ENCODE data around the gene SPINT2. TPM values are rescaled to one million over a fixed set of nuclear protein-coding genes. Genes with fewer than 3 reads are reported as not detected.

Gene SPINT2
- total and polyA plus RNA-seq, 4 experiments from 2014 or later, result 35.7 to 94.5 (median 56.3) TPM

DNA sequence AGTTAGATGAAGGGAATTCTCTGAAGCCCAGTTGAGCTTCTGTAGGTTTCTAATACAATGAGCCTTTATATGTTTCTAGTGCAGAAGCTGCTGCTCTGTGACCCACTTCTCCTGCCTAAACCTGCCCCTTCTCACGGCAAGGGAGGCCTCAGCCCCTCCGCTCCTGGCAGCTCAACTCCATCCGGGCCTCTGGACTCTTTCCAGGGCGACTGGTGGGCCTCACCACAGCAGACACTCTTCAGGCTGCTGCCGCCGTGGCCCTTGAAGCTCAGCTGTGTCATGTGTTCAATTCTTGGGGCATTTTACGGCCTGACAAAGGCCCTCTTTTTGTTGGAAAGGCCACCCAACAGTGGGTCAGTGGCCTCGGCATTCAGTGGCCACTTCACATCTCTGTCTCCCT lies 29.7 kb downstream of the SPINT2 start:
- no peaks in the 10 kb centered on the region for H3K27me3 Mint-ChIP-seq
- Histone ChIP-seq H3K27me3 (ENCODE audit: insufficient read depth, low read length) (no peaks in the 10 kb centered on the region), H3K4me1 (ENCODE audit: insufficient read depth, low read length) (no peaks in the 10 kb centered on the region), H3K27ac (ENCODE audit: low read depth, low read length) (no peak overlapping the region), H3K4me3 (ENCODE audit: low read length in 2 of 2) (no peak overlapping the region), H3K9me3 (ENCODE audit: control insufficient read depth in 1 of 2, low read length in 2 of 2) (no peaks in the 10 kb centered on the region), H3K36me3 (ENCODE audit: insufficient read depth, low read length) (peaks cover 5% of the 10 kb centered on the region)
- H3K4me3 Mint-ChIP-seq, result no peak overlapping the region
- H3K9me3 Mint-ChIP-seq, result no peaks in the 10 kb centered on the region
- H3K27ac Mint-ChIP-seq, result peak overlapping the region in 1 of 7 donors; percentile 10
- intact Hi-C loops (cut with micrococcal nuclease), result no loop called here
- DNase-seq, result no peak
- ChIA-PET POLR2A (ENCODE audit: partially characterized antibody) (no interaction called here), CTCF (ENCODE audit: partially characterized antibody) (no interaction called here)
- no peaks in the 10 kb centered on the region for H3K4me1 Mint-ChIP-seq
- H3K36me3 Mint-ChIP-seq, result peaks cover 11 to 27% of the 10 kb centered on the region in 2 donors

DNA sequence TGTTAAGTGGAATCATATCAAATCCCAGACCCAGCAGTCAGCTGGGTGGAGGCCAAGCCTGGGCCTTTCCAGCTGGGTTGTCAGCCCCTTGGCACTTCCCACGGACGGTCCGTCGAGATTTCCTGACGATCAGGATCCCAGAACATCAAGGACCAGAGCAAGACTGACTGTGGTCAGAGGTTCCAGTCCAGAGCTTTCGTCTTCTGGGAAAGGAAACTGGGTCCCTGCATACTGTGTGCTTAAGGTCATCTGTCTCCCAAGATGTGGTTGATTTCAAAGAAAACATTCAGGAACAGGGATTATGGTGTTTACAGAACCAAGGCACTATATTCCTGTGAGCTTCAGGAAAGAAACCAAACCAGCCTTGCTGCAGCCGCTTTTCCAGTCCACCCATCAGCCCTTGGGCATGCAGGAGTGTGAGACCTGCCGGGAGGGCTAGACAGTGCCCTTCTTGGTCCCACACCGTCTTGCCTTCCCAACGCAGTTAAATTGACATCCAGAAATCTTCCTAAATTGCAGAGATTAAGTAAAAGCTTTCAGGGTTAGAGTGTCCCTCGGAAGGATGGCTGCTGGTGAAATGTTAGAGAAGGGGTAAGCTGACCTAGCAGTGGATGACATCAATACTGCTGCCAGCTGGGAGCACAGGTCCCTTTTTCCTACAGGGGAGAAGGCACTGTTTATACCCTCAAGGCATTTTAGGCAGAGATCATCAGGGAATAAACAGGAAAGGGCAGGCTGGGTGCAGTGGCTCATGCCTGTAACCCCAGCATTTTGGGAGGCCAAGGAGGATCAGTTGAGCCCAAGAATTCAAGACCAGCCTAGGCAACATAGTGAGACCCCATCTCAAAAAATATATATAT lies 34.7 kb downstream of the SPINT2 start:
- H3K4me3 Mint-ChIP-seq, result no peak overlapping the region
- CTCF ChIA-PET (ENCODE audit: partially characterized antibody), result interaction anchor here (0.6 kb wide), 1 partner anchor 53 kb away, joined by 3 read pairs; no protein-coding TSS in a partner anchor

DNA sequence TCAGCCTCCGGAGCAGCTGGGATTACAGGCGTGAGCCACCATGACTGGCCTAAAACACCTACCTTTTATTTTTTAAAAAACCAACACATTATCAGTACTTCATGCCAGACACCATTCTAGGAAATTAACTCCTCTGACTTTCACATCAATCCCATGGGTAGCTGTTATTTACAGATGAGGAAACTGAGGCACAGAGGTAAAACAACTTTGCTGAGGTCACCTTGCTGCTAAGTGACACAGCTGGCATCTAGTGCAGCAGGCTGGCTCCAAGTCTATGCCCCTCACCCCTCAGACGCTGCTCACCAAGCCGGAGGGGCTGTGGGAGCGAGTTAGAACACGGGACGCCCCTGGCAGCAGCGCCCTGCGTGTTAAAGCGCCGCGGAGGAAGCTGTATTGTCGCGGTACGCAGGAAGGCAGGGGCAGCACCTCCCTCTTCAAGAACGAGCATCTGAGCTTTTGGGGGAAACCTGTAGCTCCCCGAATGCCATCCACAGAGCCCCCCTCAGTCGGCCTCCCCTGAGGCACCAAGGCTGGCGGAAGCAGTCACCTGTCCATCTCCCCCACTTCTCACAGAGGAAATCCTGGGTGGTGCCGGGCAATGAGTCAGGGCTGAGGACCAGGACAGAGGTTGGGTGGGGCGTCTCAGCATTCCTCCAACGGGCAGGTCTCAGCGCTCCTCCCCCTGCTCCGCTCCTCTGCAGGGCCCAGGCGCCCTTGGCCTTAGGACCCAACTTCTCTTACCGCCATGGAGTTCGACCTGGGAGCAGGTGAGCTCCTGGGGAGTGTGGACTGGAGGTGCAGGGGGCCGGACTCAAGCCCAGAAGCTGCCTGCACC lies 39.4 kb downstream of the SPINT2 start, which contains the start of gene C19orf33:
C19orf33 (plus strand) TSS at position 735 of the 835 bp plus-strand sequence; CDS start at position 746, 11 bp downstream.
- no peaks in the 10 kb centered on the region for H3K27me3 Mint-ChIP-seq
- Histone ChIP-seq H3K36me3 (ENCODE audit: insufficient read depth, low read length) (peaks cover 11% of the 10 kb centered on the region), H3K27me3 (ENCODE audit: insufficient read depth, low read length) (no peaks in the 10 kb centered on the region), H3K27ac (ENCODE audit: low read depth, low read length) (no peak within 1 kb of the TSS), H3K4me1 (ENCODE audit: insufficient read depth, low read length) (no peaks in the 10 kb centered on the region), H3K9me3 (ENCODE audit: control insufficient read depth in 1 of 2, low read length in 2 of 2) (no peaks in the 10 kb centered on the region), H3K4me3 (ENCODE audit: low read length in 2 of 2) (no peak within 1 kb of the TSS)
- no peak within 1 kb of the TSS for H3K4me3 Mint-ChIP-seq
- intact Hi-C loops (cut with micrococcal nuclease), result no loop called here
- no peak for DNase-seq
- H3K4me1 Mint-ChIP-seq, result no peaks in the 10 kb centered on the region
- CTCF ChIA-PET (ENCODE audit: partially characterized antibody), result interaction anchor here (0.6 to 0.7 kb wide), 2 partner anchors 19 to 399 kb away, joined by 3 to 6 read pairs; no protein-coding TSS in a partner anchor
- H3K27ac Mint-ChIP-seq, result no peak within 1 kb of the TSS
- POLR2A ChIA-PET (ENCODE audit: partially characterized antibody), result no interaction called here
- H3K36me3 Mint-ChIP-seq, result peaks cover 0 to 19% of the 10 kb centered on the region in 2 donors
- H3K9me3 Mint-ChIP-seq, result peaks cover 0 to 1% (median 0%) of the 10 kb centered on the region in 8 donors

More for the DNA sequence above, 34.7 kb downstream of the SPINT2 start:
- H3K9me3 ChIP-seq (ENCODE audit: control insufficient read depth in 1 of 2, low read length in 2 of 2), result no peaks in the 10 kb centered on the region
- H3K27me3 ChIP-seq (ENCODE audit: insufficient read depth, low read length), result no peaks in the 10 kb centered on the region
- no peak overlapping the region for H3K27ac ChIP-seq (ENCODE audit: low read depth, low read length)
- DNase-seq, result no peak
- Mint-ChIP-seq H3K36me3 (peaks cover 0 to 3% of the 10 kb centered on the region in 2 donors), H3K4me1 (no peaks in the 10 kb centered on the region), H3K27ac (peak overlapping the region in 1 of 7 donors; percentile 31), H3K9me3 (peaks cover 0 to 1% (median 0%) of the 10 kb centered on the region in 8 donors), H3K27me3 (no peaks in the 10 kb centered on the region)
- H3K36me3 ChIP-seq (ENCODE audit: insufficient read depth, low read length), result no peaks in the 10 kb centered on the region
- H3K4me1 ChIP-seq (ENCODE audit: insufficient read depth, low read length), result no peaks in the 10 kb centered on the region
- intact Hi-C loops (cut with micrococcal nuclease), result no loop called here
- H3K4me3 ChIP-seq (ENCODE audit: low read length in 2 of 2), result no peak overlapping the region
- POLR2A ChIA-PET (ENCODE audit: partially characterized antibody), result no interaction called here

DNA sequence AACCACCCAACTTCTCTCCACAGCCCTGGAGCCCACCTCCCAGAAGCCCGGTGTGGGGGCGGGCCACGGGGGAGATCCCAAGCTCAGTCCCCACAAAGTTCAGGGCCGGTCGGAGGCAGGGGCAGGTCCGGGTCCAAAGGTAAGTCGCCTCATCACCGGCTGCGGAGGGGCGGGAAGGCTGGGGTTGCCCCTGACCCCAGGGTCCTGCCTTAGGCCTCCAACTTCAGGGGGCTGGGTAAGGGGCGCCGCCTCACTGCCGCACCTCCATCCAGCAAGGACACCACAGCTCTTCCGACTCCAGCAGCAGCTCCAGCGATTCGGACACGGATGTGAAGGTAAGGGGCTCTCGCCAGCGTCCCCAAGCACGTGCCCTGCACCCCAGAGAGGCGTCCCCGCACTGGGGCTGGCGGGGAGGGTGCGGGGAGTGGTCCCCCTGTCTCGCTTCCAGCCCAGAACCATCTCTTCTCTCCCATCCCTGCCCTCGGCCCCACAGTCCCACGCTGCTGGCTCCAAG lies 40.0 kb downstream of the SPINT2 start:
- H3K4me3 Mint-ChIP-seq, result no peak overlapping the region
- peaks cover 0 to 1% (median 0%) of the 10 kb centered on the region in 8 donors for H3K9me3 Mint-ChIP-seq
- peaks cover 11% of the 10 kb centered on the region for H3K36me3 ChIP-seq (ENCODE audit: insufficient read depth, low read length)
- no peak for DNase-seq
- no peaks in the 10 kb centered on the region for H3K4me1 Mint-ChIP-seq
- ChIA-PET POLR2A (ENCODE audit: partially characterized antibody) (no interaction called here), CTCF (ENCODE audit: partially characterized antibody) (interaction anchor here (0.6 kb wide), 1 partner anchor 400 kb away, joined by 3 read pairs; no protein-coding TSS in a partner anchor)
- no peak overlapping the region for H3K27ac Mint-ChIP-seq
- H3K27ac ChIP-seq (ENCODE audit: low read depth, low read length), result no peak overlapping the region
- no peaks in the 10 kb centered on the region for H3K9me3 ChIP-seq (ENCODE audit: control insufficient read depth in 1 of 2, low read length in 2 of 2)
- intact Hi-C loops (cut with micrococcal nuclease), result no loop called here
- H3K27me3 ChIP-seq (ENCODE audit: insufficient read depth, low read length), result no peaks in the 10 kb centered on the region
- H3K27me3 Mint-ChIP-seq, result no peaks in the 10 kb centered on the region
- peaks cover 0 to 20% of the 10 kb centered on the region in 2 donors for H3K36me3 Mint-ChIP-seq
- no peaks in the 10 kb centered on the region for H3K4me1 ChIP-seq (ENCODE audit: insufficient read depth, low read length)
- H3K4me3 ChIP-seq (ENCODE audit: low read length in 2 of 2), result no peak overlapping the region

GRCh38 chr19:38304866-38305429 lies 40.6 kb downstream of the SPINT2 start:
- CTCF ChIA-PET (ENCODE audit: partially characterized antibody), result no interaction called here
- peaks cover 11% of the 10 kb centered on the region for H3K36me3 ChIP-seq (ENCODE audit: insufficient read depth, low read length)

DNA sequence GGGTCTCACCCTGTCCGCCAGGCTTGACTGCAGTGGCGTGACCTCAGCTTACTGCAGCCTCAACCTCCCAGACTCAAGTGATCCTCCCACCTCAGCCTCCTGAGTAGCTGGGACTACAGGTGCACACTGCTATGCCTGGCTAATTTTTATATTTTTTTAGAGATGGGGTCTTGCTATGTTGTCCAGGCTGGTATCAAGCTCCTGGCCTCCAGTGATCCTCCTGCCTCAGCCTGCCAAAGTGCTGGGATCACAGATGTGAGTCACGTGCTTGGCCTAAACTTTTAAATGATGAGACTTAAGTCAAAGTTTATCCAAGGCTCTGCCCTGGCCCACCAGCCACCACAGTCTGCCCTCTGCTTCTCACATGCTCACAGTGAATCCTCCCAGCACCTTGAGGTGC lies 41.9 kb downstream of the SPINT2 start:
- intact Hi-C loops (cut with micrococcal nuclease), result no loop called here
- no peak overlapping the region for H3K27ac ChIP-seq (ENCODE audit: low read depth, low read length)
- Mint-ChIP-seq H3K9me3 (peaks cover 0 to 1% (median 0%) of the 10 kb centered on the region in 8 donors), H3K27me3 (no peaks in the 10 kb centered on the region), H3K4me3 (no peak overlapping the region), H3K27ac (peak overlapping the region in 1 of 7 donors; percentile 53), H3K4me1 (peaks cover 0 to 5% (median under 1%) of the 10 kb centered on the region in 4 donors), H3K36me3 (peaks cover 8 to 27% of the 10 kb centered on the region in 2 donors)
- POLR2A ChIA-PET (ENCODE audit: partially characterized antibody), result no interaction called here
- peaks cover 11% of the 10 kb centered on the region for H3K36me3 ChIP-seq (ENCODE audit: insufficient read depth, low read length)
- CTCF ChIA-PET (ENCODE audit: partially characterized antibody), result interaction anchor here (0.7 kb wide), 1 partner anchor 1937 kb away, joined by 3 read pairs; no protein-coding TSS in a partner anchor
- H3K9me3 ChIP-seq (ENCODE audit: control insufficient read depth in 1 of 2, low read length in 2 of 2), result no peaks in the 10 kb centered on the region
- DNase-seq, result no peak
- no peaks in the 10 kb centered on the region for H3K27me3 ChIP-seq (ENCODE audit: insufficient read depth, low read length)
- no peak overlapping the region for H3K4me3 ChIP-seq (ENCODE audit: low read length in 2 of 2)
- no peaks in the 10 kb centered on the region for H3K4me1 ChIP-seq (ENCODE audit: insufficient read depth, low read length)

More at GRCh38 chr19:38304866-38305429, 40.6 kb downstream of the SPINT2 start:
- Mint-ChIP-seq H3K4me1 (no peaks in the 10 kb centered on the region), H3K36me3 (peaks cover 0 to 21% of the 10 kb centered on the region in 2 donors), H3K9me3 (peaks cover 0 to 1% (median 0%) of the 10 kb centered on the region in 8 donors), H3K27ac (no peak overlapping the region), H3K27me3 (no peaks in the 10 kb centered on the region), H3K4me3 (no peak overlapping the region)
- Histone ChIP-seq H3K9me3 (ENCODE audit: control insufficient read depth in 1 of 2, low read length in 2 of 2) (no peaks in the 10 kb centered on the region), H3K27ac (ENCODE audit: low read depth, low read length) (no peak overlapping the region), H3K4me3 (ENCODE audit: low read length in 2 of 2) (no peak overlapping the region), H3K27me3 (ENCODE audit: insufficient read depth, low read length) (no peaks in the 10 kb centered on the region), H3K4me1 (ENCODE audit: insufficient read depth, low read length) (no peaks in the 10 kb centered on the region)
- DNase-seq, result no peak
- POLR2A ChIA-PET (ENCODE audit: partially characterized antibody), result no interaction called here
- intact Hi-C loops (cut with micrococcal nuclease), result no loop called here
